Measurements from ENCODE around the gene FXYD3. TPM values are rescaled to one million over a fixed set of nuclear protein-coding genes. Genes with fewer than 3 reads are reported as not detected.

FXYD3 gene
- total and polyA plus RNA-seq, 2 experiments from 2014 or later = 0.81 TPM; not detected in 1

DNA sequence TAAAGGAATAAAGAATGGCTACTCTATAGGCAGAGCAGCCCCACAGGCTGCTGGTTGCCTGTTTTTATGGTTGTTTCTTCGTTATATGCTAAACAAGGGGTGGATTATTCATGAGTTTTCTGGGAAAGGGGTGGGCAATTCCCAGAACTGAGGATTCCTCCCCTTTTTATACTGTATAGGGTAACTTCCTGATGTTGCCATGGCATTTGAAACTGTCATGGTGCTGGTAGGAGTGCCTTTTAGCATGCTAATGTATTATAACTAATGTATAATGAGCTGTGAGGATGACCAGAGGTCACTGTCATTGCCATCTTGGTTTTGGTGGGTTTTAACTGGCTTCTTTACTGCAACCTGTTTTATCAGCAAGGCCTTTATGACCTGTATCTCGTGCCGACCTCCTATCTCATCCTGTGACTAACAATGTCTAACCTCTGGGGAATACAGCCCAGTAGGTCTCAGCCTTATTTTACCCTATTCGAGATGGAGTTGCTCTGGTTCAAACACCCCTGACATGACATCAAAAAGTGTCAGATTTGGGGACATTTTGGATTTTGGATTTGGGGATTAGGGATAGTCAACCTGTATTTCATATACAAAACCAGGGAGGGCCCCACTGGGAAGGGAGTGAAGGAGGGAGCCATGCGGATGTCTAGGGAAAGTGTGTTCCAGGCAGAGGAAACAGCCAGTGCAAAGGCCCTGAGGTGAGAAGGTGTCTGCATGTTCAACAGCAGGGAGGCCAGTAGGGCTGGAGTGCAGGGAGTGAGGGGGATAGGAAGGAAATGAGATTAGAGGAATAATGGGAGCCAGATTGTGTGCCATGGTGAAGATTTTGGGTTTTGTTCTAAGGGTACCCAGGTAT lies 49.8 kb downstream of the FXYD3 start:
- no peaks in the 10 kb centered on the region for H3K27me3 ChIP-seq (ENCODE audit: insufficient read depth)
- no peaks in the 10 kb centered on the region for H3K4me1 Mint-ChIP-seq
- DNase-seq (ENCODE audit: low spot score) = no peak
- TF ChIP-seq ZNF114 (CRISPR knock-in tag; IDR thresholded peaks at IDR 0.05) = no peak
- no peak for TF ChIP-seq CREB1 (CRISPR knock-in tag; IDR thresholded peaks at IDR 0.05; ENCODE audit: low read depth)
- no peak for TF ChIP-seq EZH2phosphoT487 (IDR thresholded peaks at IDR 0.05; ENCODE audit: unreplicated experiment)
- no peak for TF ChIP-seq POLR2AphosphoS5 (IDR thresholded peaks at IDR 0.05; ENCODE audit: low read depth)
- TF ChIP-seq, protein P1, sequence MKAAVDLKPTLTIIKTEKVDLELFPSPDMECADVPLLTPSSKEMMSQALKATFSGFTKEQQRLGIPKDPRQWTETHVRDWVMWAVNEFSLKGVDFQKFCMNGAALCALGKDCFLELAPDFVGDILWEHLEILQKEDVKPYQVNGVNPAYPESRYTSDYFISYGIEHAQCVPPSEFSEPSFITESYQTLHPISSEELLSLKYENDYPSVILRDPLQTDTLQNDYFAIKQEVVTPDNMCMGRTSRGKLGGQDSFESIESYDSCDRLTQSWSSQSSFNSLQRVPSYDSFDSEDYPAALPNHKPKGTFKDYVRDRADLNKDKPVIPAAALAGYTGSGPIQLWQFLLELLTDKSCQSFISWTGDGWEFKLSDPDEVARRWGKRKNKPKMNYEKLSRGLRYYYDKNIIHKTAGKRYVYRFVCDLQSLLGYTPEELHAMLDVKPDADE (IDR thresholded peaks at IDR 0.05) = no peak
- TF ChIP-seq ZNF462 (CRISPR knock-in tag; IDR thresholded peaks at IDR 0.05) = no peak
- no peak for TF ChIP-seq EZH2 (IDR thresholded peaks at IDR 0.05; ENCODE audit: low read depth, unreplicated experiment)
- TF ChIP-seq, protein P2, sequence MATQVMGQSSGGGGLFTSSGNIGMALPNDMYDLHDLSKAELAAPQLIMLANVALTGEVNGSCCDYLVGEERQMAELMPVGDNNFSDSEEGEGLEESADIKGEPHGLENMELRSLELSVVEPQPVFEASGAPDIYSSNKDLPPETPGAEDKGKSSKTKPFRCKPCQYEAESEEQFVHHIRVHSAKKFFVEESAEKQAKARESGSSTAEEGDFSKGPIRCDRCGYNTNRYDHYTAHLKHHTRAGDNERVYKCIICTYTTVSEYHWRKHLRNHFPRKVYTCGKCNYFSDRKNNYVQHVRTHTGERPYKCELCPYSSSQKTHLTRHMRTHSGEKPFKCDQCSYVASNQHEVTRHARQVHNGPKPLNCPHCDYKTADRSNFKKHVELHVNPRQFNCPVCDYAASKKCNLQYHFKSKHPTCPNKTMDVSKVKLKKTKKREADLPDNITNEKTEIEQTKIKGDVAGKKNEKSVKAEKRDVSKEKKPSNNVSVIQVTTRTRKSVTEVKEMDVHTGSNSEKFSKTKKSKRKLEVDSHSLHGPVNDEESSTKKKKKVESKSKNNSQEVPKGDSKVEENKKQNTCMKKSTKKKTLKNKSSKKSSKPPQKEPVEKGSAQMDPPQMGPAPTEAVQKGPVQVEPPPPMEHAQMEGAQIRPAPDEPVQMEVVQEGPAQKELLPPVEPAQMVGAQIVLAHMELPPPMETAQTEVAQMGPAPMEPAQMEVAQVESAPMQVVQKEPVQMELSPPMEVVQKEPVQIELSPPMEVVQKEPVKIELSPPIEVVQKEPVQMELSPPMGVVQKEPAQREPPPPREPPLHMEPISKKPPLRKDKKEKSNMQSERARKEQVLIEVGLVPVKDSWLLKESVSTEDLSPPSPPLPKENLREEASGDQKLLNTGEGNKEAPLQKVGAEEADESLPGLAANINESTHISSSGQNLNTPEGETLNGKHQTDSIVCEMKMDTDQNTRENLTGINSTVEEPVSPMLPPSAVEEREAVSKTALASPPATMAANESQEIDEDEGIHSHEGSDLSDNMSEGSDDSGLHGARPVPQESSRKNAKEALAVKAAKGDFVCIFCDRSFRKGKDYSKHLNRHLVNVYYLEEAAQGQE (IDR thresholded peaks at IDR 0.05; ENCODE audit: unreplicated experiment) = no peak
- no peak for TF ChIP-seq ZNF331 (CRISPR knock-in tag; IDR thresholded peaks at IDR 0.05; ENCODE audit: low read depth)
- no peak for TF ChIP-seq JUNB (IDR thresholded peaks at IDR 0.05; ENCODE audit: unreplicated experiment)
- TF ChIP-seq, protein P3, sequence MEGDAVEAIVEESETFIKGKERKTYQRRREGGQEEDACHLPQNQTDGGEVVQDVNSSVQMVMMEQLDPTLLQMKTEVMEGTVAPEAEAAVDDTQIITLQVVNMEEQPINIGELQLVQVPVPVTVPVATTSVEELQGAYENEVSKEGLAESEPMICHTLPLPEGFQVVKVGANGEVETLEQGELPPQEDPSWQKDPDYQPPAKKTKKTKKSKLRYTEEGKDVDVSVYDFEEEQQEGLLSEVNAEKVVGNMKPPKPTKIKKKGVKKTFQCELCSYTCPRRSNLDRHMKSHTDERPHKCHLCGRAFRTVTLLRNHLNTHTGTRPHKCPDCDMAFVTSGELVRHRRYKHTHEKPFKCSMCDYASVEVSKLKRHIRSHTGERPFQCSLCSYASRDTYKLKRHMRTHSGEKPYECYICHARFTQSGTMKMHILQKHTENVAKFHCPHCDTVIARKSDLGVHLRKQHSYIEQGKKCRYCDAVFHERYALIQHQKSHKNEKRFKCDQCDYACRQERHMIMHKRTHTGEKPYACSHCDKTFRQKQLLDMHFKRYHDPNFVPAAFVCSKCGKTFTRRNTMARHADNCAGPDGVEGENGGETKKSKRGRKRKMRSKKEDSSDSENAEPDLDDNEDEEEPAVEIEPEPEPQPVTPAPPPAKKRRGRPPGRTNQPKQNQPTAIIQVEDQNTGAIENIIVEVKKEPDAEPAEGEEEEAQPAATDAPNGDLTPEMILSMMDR (conservative IDR thresholded peaks at IDR 0.05; ENCODE audit: low read depth in 2 of 2) = no peak
- TF ChIP-seq STAT1 (IDR thresholded peaks at IDR 0.05; ENCODE audit: unreplicated experiment) = no peak
- no peak for TF ChIP-seq NANOG (IDR thresholded peaks at IDR 0.05; ENCODE audit: borderline replicate concordance)
- no peaks in the 10 kb centered on the region for H3K9me2 ChIP-seq (ENCODE audit: insufficient read depth)
- H3K27ac Mint-ChIP-seq = no peak overlapping the region
- H3K9me3 Mint-ChIP-seq = peaks cover 16% of the 10 kb centered on the region
- H3K4me2 ChIP-seq = no peak overlapping the region
- no peaks in the 10 kb centered on the region for H3K79me2 ChIP-seq (replicated peaks; ENCODE audit: insufficient read depth)
- H4K20me1 ChIP-seq (replicated peaks; ENCODE audit: insufficient read depth) = peaks cover 2% of the 10 kb centered on the region; the same call in 1 of the 2 replicates
- no peak overlapping the region for H3K27ac ChIP-seq (ENCODE audit: low read depth)
- no peak overlapping the region for H3K4me3 ChIP-seq
- no peaks in the 10 kb centered on the region for H3K4me1 ChIP-seq (ENCODE audit: insufficient read depth)
- H3F3A ChIP-seq (replicated peaks; ENCODE audit: low read depth) = no peaks in the 10 kb centered on the region
- no peak overlapping the region for H2AFZ ChIP-seq
- H3K27me3 Mint-ChIP-seq (ENCODE audit: insufficient read depth, low read depth, poor library complexity) = peaks cover 5% of the 10 kb centered on the region
- peaks cover 42% of the 10 kb centered on the region for H3K36me3 ChIP-seq (ENCODE audit: insufficient read depth)
- no peak for ATAC-seq
- H3K36me3 Mint-ChIP-seq (ENCODE audit: low read depth) = peaks cover 91% of the 10 kb centered on the region
- no peak overlapping the region for H3K4me3 Mint-ChIP-seq

Data from GM23338 (cell line).